Calu3 (cell line): Measurements from ENCODE around the gene HOXA3. TPM values are rescaled to one million over a fixed set of nuclear protein-coding genes. Genes with fewer than 3 reads are reported as not detected.

Experiments
- BruUV-seq: library from RNA; stranded (reverse); fragments of 400-500 nt; replicated peaks from 2 replicates; lab custom pipeline; 2021; lab: Mats Ljungman, UMichigan
- CTCF ChIA-PET: fragments of 300-600 bp; sonication (Branson Sonifier 250); formaldehyde crosslinking; loops from one replicate; lab custom pipeline; 2022; ENCODE audit warnings: antibody characterized with exemption; lab: Charles Lee
- DNase-seq: peaks from one replicate; pipeline ENCODE4 v3.0.0; 2022
- H3K27ac Mint-ChIP-seq: one replicate; pipeline ENCODE4 v1.8.0; 2022; ENCODE audit warnings: mixed read lengths; ENCODE audit not compliant: unreplicated experiment
- H3K27me3 Mint-ChIP-seq: one replicate; pipeline ENCODE4 v1.8.0; 2022; ENCODE audit warnings: mixed read lengths; ENCODE audit not compliant: unreplicated experiment
- H3K36me3 Mint-ChIP-seq: one replicate; pipeline ENCODE4 v1.8.0; 2022; ENCODE audit warnings: mild to moderate bottlenecking, moderate library complexity, mixed read lengths; ENCODE audit not compliant: insufficient read depth, unreplicated experiment
- H3K4me1 Mint-ChIP-seq: one replicate; pipeline ENCODE4 v1.8.0; 2022; ENCODE audit warnings: mild to moderate bottlenecking, low read depth, mixed read lengths; ENCODE audit not compliant: unreplicated experiment
- H3K4me3 Mint-ChIP-seq: one replicate; pipeline ENCODE4 v1.8.0; 2022; ENCODE audit warnings: mild to moderate bottlenecking, low read depth, moderate library complexity, mixed read lengths; ENCODE audit not compliant: unreplicated experiment
- H3K9me3 Mint-ChIP-seq: one replicate; pipeline ENCODE4 v1.8.0; 2022; ENCODE audit warnings: low read depth, mixed read lengths; ENCODE audit not compliant: unreplicated experiment
- intact Hi-C: fragments of 100-400 bp; cut with micrococcal nuclease; formaldehyde crosslinking; loops from one replicate; pipeline ENCODE4 v1.10.0; 2022; ENCODE audit not compliant: unreplicated experiment
- total RNA-seq: library from RNA; stranded (reverse); gene quantifications from 2 replicates; pipeline ENCODE4 v1.2.3, GENCODE V29; 2022
- TF ChIP-seq, protein P1 (sequence below): fragments of 200-600 bp; IDR thresholded peaks from one replicate; pipeline ENCODE4 v1.8.0; 2022; ENCODE audit warnings: antibody characterized with exemption; ENCODE audit not compliant: unreplicated experiment

Gene HOXA3
- total RNA-seq, 1 experiment from 2014 or later, result 20.9 TPM

DNA sequence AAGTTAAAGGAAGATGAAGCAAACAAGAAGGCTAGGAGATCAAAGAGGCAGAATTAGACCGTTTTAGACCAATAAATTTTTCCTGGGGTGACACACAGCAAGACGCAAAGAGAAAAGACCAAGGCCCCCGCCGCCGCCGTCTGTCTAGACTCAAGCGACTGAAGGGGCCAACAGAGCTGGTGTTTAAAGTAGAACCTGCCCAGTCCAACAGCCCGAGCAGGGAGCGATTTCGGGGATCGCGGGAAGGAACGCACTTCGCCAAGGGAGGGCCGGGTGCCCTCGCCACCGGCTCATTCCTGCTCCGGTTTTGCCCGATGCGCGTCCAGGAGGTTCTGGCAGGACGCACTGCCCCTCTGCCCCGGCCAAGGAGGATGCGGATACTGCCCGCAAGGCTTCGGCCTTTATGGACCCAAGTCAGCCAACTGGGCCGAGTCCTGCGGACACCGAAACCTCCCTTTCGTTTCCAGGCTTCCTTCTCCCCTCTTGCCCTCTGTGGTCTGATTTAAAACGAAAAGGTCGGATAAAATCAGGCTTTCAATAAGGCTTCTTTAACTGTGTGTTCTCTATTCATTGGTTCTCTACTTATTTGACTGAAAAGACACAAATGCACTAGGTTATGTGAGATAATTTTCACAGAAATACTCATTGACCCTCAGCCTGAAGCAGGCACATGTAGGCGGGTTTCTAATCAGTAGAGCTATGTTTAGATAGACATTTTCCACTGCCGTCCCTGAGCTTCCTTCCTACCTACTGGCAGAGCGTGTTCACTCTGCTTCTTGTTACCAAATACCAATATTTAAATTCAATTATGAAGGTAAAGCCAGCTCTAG is 6.3 kb upstream of the HOXA3 start:
- H3K36me3 Mint-ChIP-seq, result peaks cover 7% of the 10 kb centered on the region
- DNase-seq, result no peak
- BruUV-seq, result no TSS peak

DNA sequence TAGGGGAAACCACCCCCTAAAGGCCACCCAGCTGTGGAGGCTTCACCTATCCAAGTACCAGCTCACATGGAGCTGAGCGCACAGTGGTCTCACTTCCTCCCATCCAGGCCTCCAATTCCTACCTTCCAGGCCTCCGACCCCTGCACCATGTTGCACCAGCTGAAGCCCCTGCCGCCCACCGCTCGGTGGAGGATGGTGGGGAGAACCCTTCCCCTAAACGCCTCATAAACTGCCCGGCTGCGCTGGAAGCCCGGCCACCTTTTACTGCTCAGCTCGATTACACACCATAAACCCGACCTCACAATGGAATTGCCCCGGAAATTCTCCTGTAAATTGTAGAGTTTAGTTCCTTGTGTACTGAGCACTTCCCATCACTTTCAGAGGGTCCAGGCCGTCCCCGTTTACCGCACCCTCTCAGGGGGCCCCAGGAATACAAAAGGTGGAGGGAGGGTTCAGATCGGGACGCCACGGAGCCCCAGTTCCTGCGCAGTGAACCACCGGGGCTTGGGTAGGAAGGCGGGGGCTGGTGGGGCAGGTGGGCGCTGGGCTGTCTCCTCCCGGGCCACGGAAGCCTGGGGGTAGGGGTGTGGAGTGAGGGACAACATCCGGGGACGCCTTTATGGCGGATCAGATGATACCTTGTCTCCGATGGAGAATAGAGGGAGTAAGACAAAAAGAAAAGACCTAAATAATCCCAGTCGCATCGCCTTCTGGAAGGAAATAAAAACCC is 5.5 kb upstream of the HOXA3 start:
- TF ChIP-seq, protein P1, sequence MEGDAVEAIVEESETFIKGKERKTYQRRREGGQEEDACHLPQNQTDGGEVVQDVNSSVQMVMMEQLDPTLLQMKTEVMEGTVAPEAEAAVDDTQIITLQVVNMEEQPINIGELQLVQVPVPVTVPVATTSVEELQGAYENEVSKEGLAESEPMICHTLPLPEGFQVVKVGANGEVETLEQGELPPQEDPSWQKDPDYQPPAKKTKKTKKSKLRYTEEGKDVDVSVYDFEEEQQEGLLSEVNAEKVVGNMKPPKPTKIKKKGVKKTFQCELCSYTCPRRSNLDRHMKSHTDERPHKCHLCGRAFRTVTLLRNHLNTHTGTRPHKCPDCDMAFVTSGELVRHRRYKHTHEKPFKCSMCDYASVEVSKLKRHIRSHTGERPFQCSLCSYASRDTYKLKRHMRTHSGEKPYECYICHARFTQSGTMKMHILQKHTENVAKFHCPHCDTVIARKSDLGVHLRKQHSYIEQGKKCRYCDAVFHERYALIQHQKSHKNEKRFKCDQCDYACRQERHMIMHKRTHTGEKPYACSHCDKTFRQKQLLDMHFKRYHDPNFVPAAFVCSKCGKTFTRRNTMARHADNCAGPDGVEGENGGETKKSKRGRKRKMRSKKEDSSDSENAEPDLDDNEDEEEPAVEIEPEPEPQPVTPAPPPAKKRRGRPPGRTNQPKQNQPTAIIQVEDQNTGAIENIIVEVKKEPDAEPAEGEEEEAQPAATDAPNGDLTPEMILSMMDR, result no peak
- intact Hi-C loops, result no loop called here
- Mint-ChIP-seq H3K27me3 (peaks cover 16% of the 10 kb centered on the region), H3K9me3 (no peaks in the 10 kb centered on the region), H3K36me3 (peaks cover 7% of the 10 kb centered on the region), H3K4me1 (no peaks in the 10 kb centered on the region), H3K4me3 (no peak overlapping the region), H3K27ac (no peak overlapping the region)
- CTCF ChIA-PET, result interaction anchor here (1.9 kb wide), 1 partner anchor 476 kb away, joined by 5 read pairs; no protein-coding TSS in a partner anchor
- no peak for DNase-seq
- no TSS peak for BruUV-seq

More for the DNA sequence above, 6.3 kb upstream of the HOXA3 start:
- Mint-ChIP-seq H3K4me3 (no peak overlapping the region), H3K4me1 (no peaks in the 10 kb centered on the region), H3K9me3 (no peaks in the 10 kb centered on the region), H3K27me3 (peaks cover 8% of the 10 kb centered on the region), H3K27ac (no peak overlapping the region)
- TF ChIP-seq, protein P1, result no peak
- intact Hi-C loops, result no loop called here
- CTCF ChIA-PET, result interaction anchor here (1.3 to 1.9 kb wide), 2 partner anchors 8 to 476 kb away, joined by 5 read pairs; no protein-coding TSS in a partner anchor

DNA sequence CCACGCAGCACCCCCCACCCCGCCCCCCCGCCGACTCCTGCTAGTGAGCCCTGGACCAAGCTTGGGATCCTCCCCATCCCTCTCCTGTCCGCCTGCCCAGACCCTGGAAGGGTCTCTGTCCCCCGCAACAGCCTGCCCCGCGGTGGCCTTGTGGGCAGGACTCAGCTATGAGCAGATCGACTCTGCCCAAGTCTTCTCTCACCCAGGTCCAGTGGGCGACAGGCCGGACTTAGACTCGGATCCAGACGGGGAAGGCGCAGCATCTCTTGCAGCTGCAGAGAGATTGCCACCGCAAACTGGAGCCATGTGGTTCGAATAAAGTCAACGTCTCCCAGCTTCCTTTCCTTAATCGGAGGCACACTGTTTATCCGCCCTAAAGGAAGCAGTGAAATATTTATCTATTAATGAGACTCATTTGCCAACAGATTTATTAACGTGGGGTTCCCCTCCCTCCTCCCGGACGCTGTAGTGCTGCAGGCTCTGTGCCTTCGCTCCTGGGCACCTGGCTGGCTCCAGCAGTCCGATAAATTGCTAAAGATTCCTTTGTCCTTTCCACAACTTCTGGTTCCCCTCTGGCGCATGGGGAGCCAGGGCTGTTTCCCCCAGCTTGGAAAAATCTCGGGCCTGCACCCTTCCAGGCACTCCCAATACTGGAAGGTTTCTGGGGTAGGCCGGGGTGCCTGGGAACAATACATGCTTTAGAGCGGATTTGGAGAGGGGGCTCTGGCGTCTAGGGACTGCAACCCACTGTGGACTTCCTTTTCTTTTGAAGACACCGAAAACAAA is 4.7 kb upstream of the HOXA3 start:
- peaks cover 7% of the 10 kb centered on the region for H3K36me3 Mint-ChIP-seq
- CTCF ChIA-PET, result interaction anchor here (1.9 kb wide), 1 partner anchor 475 kb away, joined by 5 read pairs; no protein-coding TSS in a partner anchor
- no peak overlapping the region for H3K27ac Mint-ChIP-seq
- BruUV-seq, result no TSS peak
- peaks cover under 1% of the 10 kb centered on the region for H3K4me1 Mint-ChIP-seq
- intact Hi-C loops, result no loop called here
- TF ChIP-seq, protein P1, result no peak
- no peak overlapping the region for H3K4me3 Mint-ChIP-seq
- DNase-seq, result no peak
- H3K9me3 Mint-ChIP-seq, result no peaks in the 10 kb centered on the region
- peaks cover 23% of the 10 kb centered on the region for H3K27me3 Mint-ChIP-seq

DNA sequence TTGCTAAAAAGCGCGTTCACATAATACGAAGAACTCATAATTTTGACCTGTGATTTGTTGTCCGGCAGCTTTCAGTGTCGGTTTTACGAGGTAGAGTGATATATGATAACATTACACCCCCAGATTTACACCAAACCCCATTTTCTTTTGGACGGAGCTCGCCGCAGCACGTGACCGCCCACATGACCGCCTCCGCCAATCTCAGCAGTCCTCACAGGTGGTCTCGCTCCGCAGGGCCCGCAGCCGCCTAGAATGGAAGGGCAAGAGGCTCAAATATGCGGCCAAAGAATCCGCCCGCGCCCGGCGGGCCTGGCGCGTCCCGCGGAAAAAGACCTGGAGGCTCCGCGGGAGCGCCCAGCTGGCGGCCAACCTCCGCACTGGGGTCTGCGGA is 4.1 kb upstream of the HOXA3 start, which contains the start of gene HOXA7:
Gene HOXA7, minus strand, starts transcription at position 168 of the 391 bp plus-strand sequence. Its CDS starts 130 bp downstream, at position 38.
- intact Hi-C loops, result no loop called here
- BruUV-seq, result no TSS peak
- Mint-ChIP-seq H3K36me3 (peaks cover 11% of the 10 kb centered on the region), H3K27ac (no peak within 1 kb of the TSS), H3K4me3 (no peak within 1 kb of the TSS), H3K9me3 (no peaks in the 10 kb centered on the region), H3K4me1 (peaks cover 6% of the 10 kb centered on the region), H3K27me3 (peaks cover 30% of the 10 kb centered on the region)
- TF ChIP-seq, protein P1, result no peak
- CTCF ChIA-PET, result interaction anchor here (1.9 kb wide), 1 partner anchor 474 kb away, joined by 5 read pairs; no protein-coding TSS in a partner anchor
- DNase-seq, result no peak
